DOHH2 (cell line): ENCODE measurements around the gene CBARP.

Experiments used
- H3F3A ChIP-seq: fragments of 200-600 bp; sonication (generic), shearing (Covaris generic); 2 replicates; pipeline ENCODE4 v1.6.0; 2016; ENCODE audit warnings: antibody characterized with exemption, mild to moderate bottlenecking; ENCODE audit not compliant: control insufficient read depth, insufficient read depth
- H3K27ac ChIP-seq: fragments of 200-600 bp; sonication (generic); 2 replicates; pipeline ENCODE4 v1.5.1; 2014; ENCODE audit warnings: low read depth, mild to moderate bottlenecking, low read length, moderate library complexity
- H3K27me3 ChIP-seq: fragments of 200-600 bp; sonication (generic); 2 replicates; pipeline ENCODE4 v1.6.1; 2014; ENCODE audit warnings: mild to moderate bottlenecking, low read length, mixed read lengths; ENCODE audit not compliant: control insufficient read depth
- H3K36me3 ChIP-seq: fragments of 200-600 bp; sonication (generic); 2 replicates; pipeline ENCODE4 v1.6.1; 2014; ENCODE audit warnings: mild to moderate bottlenecking, low read length, moderate library complexity, mixed read lengths; ENCODE audit not compliant: control insufficient read depth
- H3K4me1 ChIP-seq: fragments of 200-600 bp; sonication (generic); 2 replicates; pipeline ENCODE4 v1.6.1; 2014; ENCODE audit warnings: mild to moderate bottlenecking, low read length, mixed read lengths; ENCODE audit not compliant: control insufficient read depth
- H3K4me2 ChIP-seq: fragments of 200-600 bp; sonication (generic); 2 replicates; pipeline ENCODE4 v1.6.0; 2014; ENCODE audit warnings: mild to moderate bottlenecking, low read length, moderate library complexity
- H3K4me3 ChIP-seq: fragments of 200-600 bp; sonication (generic); 2 replicates; pipeline ENCODE4 v1.5.1; 2014; ENCODE audit warnings: mild to moderate bottlenecking, low read length, mixed read lengths
- H3K79me2 ChIP-seq: fragments of 200-600 bp; sonication (generic); 2 replicates; pipeline ENCODE4 v1.6.1; 2014; ENCODE audit warnings: mild to moderate bottlenecking, low read length, mixed read lengths; ENCODE audit not compliant: control insufficient read depth
- H3K9me2 ChIP-seq: fragments of 200-600 bp; sonication (generic); replicated peaks from 2 replicates; pipeline ENCODE4 v1.6.1; 2014; ENCODE audit warnings: mild to moderate bottlenecking, low read length, mixed read lengths; ENCODE audit not compliant: control insufficient read depth
- H3K9me3 ChIP-seq: fragments of 200-600 bp; sonication (generic); 2 replicates; pipeline ENCODE4 v1.6.1; 2014; ENCODE audit warnings: antibody characterized with exemption, low read length, mixed read lengths; ENCODE audit not compliant: control insufficient read depth, insufficient read depth
- H4K20me1 ChIP-seq: fragments of 200-600 bp; sonication (generic); 2 replicates; pipeline ENCODE4 v1.6.0; 2014; ENCODE audit warnings: low read depth, mild to moderate bottlenecking, antibody characterized with exemption, low read length, moderate library complexity; ENCODE audit not compliant: control insufficient read depth, insufficient read depth
- EZH2phosphoT487 ChIP-seq: fragments of 200-600 bp; sonication (generic); IDR thresholded peaks from 2 replicates; pipeline ENCODE4 v1.6.1; 2017; ENCODE audit warnings: borderline replicate concordance, mild to moderate bottlenecking, antibody characterized with exemption, low read length, moderate library complexity, mixed read lengths
- TF ChIP-seq, protein P1 (sequence below): fragments of 200-600 bp; sonication (generic); IDR thresholded peaks from one replicate; pipeline ENCODE4 v1.5.1; 2014; ENCODE audit warnings: antibody characterized with exemption, mild to moderate bottlenecking, low read depth, low read length; ENCODE audit not compliant: poor library complexity, severe bottlenecking

Gene CBARP

GRCh38 chr19:1252221-1252820 lies 14.5 kb upstream of the CBARP start:
- Histone ChIP-seq H3F3A (peaks cover 20% of the 10 kb centered on the region), H3K4me1 (peaks cover 65% of the 10 kb centered on the region), H3K27ac (peak overlapping the region; percentile 94), H4K20me1 (peaks cover 11% of the 10 kb centered on the region; the same call in 1 of the 2 replicates), H3K9me2 (no peaks in the 10 kb centered on the region), H3K9me3 (no peaks in the 10 kb centered on the region), H3K79me2 (peaks cover 64% of the 10 kb centered on the region), H3K4me2 (peak overlapping the region; percentile 94), H3K4me3 (peak overlapping the region; percentile 96), H3K27me3 (no peaks in the 10 kb centered on the region), H3K36me3 (peaks cover 71% of the 10 kb centered on the region)
- TF ChIP-seq, protein P1, sequence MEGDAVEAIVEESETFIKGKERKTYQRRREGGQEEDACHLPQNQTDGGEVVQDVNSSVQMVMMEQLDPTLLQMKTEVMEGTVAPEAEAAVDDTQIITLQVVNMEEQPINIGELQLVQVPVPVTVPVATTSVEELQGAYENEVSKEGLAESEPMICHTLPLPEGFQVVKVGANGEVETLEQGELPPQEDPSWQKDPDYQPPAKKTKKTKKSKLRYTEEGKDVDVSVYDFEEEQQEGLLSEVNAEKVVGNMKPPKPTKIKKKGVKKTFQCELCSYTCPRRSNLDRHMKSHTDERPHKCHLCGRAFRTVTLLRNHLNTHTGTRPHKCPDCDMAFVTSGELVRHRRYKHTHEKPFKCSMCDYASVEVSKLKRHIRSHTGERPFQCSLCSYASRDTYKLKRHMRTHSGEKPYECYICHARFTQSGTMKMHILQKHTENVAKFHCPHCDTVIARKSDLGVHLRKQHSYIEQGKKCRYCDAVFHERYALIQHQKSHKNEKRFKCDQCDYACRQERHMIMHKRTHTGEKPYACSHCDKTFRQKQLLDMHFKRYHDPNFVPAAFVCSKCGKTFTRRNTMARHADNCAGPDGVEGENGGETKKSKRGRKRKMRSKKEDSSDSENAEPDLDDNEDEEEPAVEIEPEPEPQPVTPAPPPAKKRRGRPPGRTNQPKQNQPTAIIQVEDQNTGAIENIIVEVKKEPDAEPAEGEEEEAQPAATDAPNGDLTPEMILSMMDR, result no peak
- no peak for TF ChIP-seq EZH2phosphoT487

DNA sequence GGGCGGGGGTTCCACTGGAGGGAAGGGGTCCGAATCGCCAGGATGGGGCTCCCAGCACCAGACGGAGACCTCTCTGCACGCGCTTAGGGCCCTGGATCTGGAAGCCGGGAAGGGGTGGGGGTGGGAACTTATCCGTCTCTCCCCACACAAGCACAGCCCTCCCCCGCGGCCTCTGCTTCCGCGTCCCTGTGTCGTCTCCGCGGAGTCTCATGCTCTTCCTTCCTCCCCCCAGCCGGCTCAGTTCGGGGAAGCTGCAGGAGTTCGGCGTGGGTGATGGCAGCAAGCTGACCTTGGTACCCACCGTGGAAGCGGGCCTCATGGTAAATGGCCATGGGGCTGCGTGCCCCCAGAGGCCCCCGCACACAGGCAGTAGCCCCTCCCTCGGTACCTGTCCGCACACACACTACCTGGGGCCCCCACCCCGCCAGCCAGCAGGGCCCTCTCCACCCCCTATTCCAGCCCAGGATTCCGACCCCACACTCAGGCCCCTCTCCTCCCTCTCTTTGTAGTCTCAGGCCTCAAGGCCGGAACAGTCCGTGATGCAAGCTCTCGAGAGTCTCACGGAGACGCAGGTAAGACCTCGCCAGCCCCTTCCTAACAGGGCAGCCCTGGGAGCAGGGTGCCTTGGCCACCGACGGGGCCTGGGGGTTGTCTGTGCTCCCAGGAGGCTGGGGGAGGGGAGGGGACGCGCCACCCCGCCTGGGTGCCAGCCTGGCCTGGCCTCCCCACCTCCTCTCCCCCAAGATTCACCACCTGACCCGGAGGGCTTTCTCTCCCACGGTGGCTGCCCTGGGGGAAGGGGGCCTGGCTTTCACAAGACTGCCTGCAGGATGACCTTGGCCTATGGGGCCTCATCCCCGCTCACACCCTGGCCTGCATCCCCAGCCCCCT lies 13.8 kb upstream of the CBARP start:
- peaks cover 65% of the 10 kb centered on the region for H3K36me3 ChIP-seq
- H3K79me2 ChIP-seq, result peaks cover 64% of the 10 kb centered on the region
- no peaks in the 10 kb centered on the region for H3K27me3 ChIP-seq
- H4K20me1 ChIP-seq, result peaks cover 11% of the 10 kb centered on the region; the same call in 1 of the 2 replicates
- H3K4me2 ChIP-seq, result peak overlapping the region; percentile 94
- peak overlapping the region; percentile 96 for H3K4me3 ChIP-seq
- no peak for TF ChIP-seq EZH2phosphoT487
- TF ChIP-seq, protein P1, result no peak
- H3K9me2 ChIP-seq, result no peaks in the 10 kb centered on the region
- H3K27ac ChIP-seq, result peak overlapping the region; percentile 94
- H3F3A ChIP-seq, result peaks cover 15% of the 10 kb centered on the region
- peaks cover 58% of the 10 kb centered on the region for H3K4me1 ChIP-seq
- H3K9me3 ChIP-seq, result no peaks in the 10 kb centered on the region

DNA sequence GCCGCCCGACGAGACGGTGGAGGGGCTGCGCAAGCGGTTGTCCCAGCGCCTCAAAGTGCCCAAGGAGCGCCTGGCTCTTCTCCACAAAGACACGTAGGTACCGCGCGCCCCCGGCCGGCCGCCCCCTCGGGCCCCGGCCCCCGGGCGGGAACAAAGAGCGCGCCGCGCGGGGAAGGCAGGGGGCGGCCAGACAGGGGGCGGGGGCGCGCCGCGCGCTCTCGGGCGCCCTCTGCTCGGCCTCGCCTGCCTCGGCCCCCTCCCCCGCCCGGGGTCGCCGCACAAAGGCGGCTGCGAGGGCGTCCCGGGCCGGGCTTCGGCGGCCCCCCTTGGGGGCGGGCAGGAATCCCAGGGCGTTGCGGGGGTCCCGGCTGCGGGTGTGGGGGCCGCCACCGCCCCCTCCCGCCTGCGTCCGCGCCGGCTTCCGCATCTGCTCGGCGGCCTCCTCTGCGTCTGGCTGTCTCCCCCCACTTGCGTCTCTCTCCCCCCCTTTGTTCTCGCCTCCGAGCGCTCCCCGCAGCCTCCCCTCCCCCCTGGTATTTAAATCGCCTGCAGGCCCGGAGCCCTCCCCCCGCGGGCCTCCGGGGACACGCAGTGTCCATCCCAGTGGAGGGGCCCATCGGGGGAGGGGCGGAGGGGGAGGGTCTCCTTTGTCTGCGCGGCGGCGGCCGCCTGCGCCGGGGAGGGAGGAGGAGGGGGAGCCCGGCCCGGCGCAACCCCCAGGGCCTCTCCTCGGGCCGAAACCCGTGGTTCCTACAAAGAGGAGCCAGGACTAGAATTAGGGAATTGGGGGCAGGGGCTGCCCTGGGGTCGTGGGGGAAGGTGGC lies 12.8 kb upstream of the CBARP start:
- H3K4me3 ChIP-seq, result peak overlapping the region; percentile 96
- H4K20me1 ChIP-seq, result peaks cover 11% of the 10 kb centered on the region; the same call in 1 of the 2 replicates
- H3K9me2 ChIP-seq, result no peaks in the 10 kb centered on the region
- H3K36me3 ChIP-seq, result peaks cover 63% of the 10 kb centered on the region
- peak overlapping the region; percentile 94 for H3K27ac ChIP-seq
- H3K4me2 ChIP-seq, result peak overlapping the region; percentile 94
- H3K9me3 ChIP-seq, result no peaks in the 10 kb centered on the region
- peaks cover 50% of the 10 kb centered on the region for H3K4me1 ChIP-seq
- peaks cover 64% of the 10 kb centered on the region for H3K79me2 ChIP-seq
- H3K27me3 ChIP-seq, result no peaks in the 10 kb centered on the region
- peaks cover 16% of the 10 kb centered on the region for H3F3A ChIP-seq
- TF ChIP-seq EZH2phosphoT487, result no peak
- TF ChIP-seq, protein P1, result no peak
